ENCODE results near the gene ATG10. TPM values are rescaled to one million over a fixed set of nuclear protein-coding genes. Genes with fewer than 3 reads are reported as not detected.

Gene ATG10
- total RNA-seq, 1 experiment from 2014 or later = 12.2 TPM

- TF ChIP-seq ERG (CRISPR knock-in tag; IDR thresholded peaks at IDR 0.05) (no peak), CREM (CRISPR knock-in tag; IDR thresholded peaks at IDR 0.05) (no peak), ATF3 (CRISPR knock-in tag; conservative IDR thresholded peaks at IDR 0.05) (no peak), FOXJ3 (CRISPR knock-in tag; IDR thresholded peaks at IDR 0.05; ENCODE audit: borderline replicate concordance) (no peak), GRHL2 (CRISPR knock-in tag; IDR thresholded peaks at IDR 0.05; ENCODE audit: insufficient replicate concordance, severe bottlenecking) (no peak), ZNF219 (CRISPR knock-in tag; IDR thresholded peaks at IDR 0.05; ENCODE audit: borderline replicate concordance) (no peak), NFE2L1 (CRISPR knock-in tag; IDR thresholded peaks at IDR 0.05) (no peak), GTF2I (CRISPR knock-in tag; conservative IDR thresholded peaks at IDR 0.05) (no peak), IRF2 (CRISPR knock-in tag; IDR thresholded peaks at IDR 0.05; ENCODE audit: borderline replicate concordance, low read depth) (no peak), ZNF416 (CRISPR knock-in tag; IDR thresholded peaks at IDR 0.05) (peak; percentile 49; the same call in 1 of the 2 replicates), CBFB (CRISPR knock-in tag; IDR thresholded peaks at IDR 0.05; ENCODE audit: low read depth) (no peak), ATF1 (CRISPR knock-in tag; IDR thresholded peaks at IDR 0.05) (no peak), CDX4 (CRISPR knock-in tag; IDR thresholded peaks at IDR 0.05; ENCODE audit: borderline replicate concordance) (no peak), ELF4 (CRISPR knock-in tag; IDR thresholded peaks at IDR 0.05; ENCODE audit: low read depth) (no peak), RELA (CRISPR knock-in tag; IDR thresholded peaks at IDR 0.05; ENCODE audit: borderline replicate concordance) (no peak), TCF7 (CRISPR knock-in tag; IDR thresholded peaks at IDR 0.05; ENCODE audit: low read depth) (no peak), NFATC4 (CRISPR knock-in tag; IDR thresholded peaks at IDR 0.05) (peak; percentile 81; the same call in 1 of the 2 replicates), ETV6 (CRISPR knock-in tag; IDR thresholded peaks at IDR 0.05) (0 out of 2 replicates have a peak, but pooled peaks have one; percentile 34), ZBTB21 (CRISPR knock-in tag; IDR thresholded peaks at IDR 0.05; ENCODE audit: borderline replicate concordance) (no peak), ZNF423 (CRISPR knock-in tag; IDR thresholded peaks at IDR 0.05) (no peak), E2F4 (CRISPR knock-in tag; IDR thresholded peaks at IDR 0.05; ENCODE audit: borderline replicate concordance, low read depth) (no peak), AR (CRISPR knock-in tag; IDR thresholded peaks at IDR 0.05) (no peak; the same call in 1 of the 2 replicates), E2F1 (CRISPR knock-in tag; IDR thresholded peaks at IDR 0.05) (no peak), AFF4 (CRISPR knock-in tag; IDR thresholded peaks at IDR 0.05; ENCODE audit: borderline replicate concordance) (no peak; the same call in 1 of the 2 replicates), TP53 (CRISPR knock-in tag; IDR thresholded peaks at IDR 0.05) (no peak), CTCF (IDR thresholded peaks at IDR 0.05) (no peak)
These were observed 306.3 kb downstream of the ATG10 start, which contains the start of gene RPS23 (continued) for GRCh38 chr5:82277987-82278710.

Data from WTC11 (cell line).